ENCODE data around the gene LDLRAD4.
A peak's percentile ranks its signal among the peaks of the same experiment; 100 is the strongest.

LDLRAD4 gene

DNA sequence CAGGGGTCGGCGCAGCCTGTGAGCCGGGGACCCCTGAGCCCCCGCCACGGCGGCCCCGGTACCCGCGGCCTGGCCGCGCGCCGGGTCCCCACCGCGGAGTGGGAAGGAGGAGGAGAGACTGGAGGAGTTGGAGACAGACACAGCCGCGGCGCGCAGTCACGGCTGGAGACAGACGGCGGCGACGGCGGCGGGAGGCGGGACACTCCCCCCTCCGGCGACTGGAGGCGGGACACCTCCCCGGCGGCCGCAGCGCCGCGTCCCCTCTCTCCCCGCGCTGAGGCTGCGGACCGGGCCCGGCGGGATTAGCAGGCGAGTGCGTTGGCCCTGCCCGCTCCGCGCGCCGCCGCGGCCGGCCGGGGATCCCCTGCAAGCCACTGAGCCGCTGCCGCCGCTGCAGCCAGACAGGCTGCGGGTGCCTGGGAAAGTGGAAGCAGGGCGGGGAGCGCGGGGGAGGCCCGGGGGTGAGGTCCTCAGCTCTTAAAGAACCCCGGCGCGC lies 1.0 kb upstream of the LDLRAD4 start:
- peak overlapping the region in 1 of 2 donors; percentile 10 for H3K9ac ChIP-seq (ENCODE audit: low read depth in 1 of 2, low read length in 2 of 2)
- peak overlapping the region; percentile 57 to 65 for H3K4me3 ChIP-seq (ENCODE audit: low read depth in 1 of 2, low read length in 2 of 2)
- no peaks in the 10 kb centered on the region for H3K36me3 ChIP-seq (ENCODE audit: control insufficient read depth in 1 of 2, insufficient read depth in 2 of 2, low read length in 2 of 2)
- peaks cover 39 to 42% of the 10 kb centered on the region in 2 donors for H3K4me1 ChIP-seq (ENCODE audit: control insufficient read depth in 1 of 2, insufficient read depth in 2 of 2, low read length in 2 of 2)
- H3K27ac ChIP-seq (ENCODE audit: low read depth, low read length), result no peak overlapping the region
- H3K9me3 ChIP-seq (ENCODE audit: control insufficient read depth in 1 of 2, low read length in 2 of 2), result no peaks in the 10 kb centered on the region
- no peaks in the 10 kb centered on the region for H3K27me3 ChIP-seq (ENCODE audit: control insufficient read depth in 1 of 2, insufficient read depth in 2 of 2, low read length in 2 of 2)

DNA sequence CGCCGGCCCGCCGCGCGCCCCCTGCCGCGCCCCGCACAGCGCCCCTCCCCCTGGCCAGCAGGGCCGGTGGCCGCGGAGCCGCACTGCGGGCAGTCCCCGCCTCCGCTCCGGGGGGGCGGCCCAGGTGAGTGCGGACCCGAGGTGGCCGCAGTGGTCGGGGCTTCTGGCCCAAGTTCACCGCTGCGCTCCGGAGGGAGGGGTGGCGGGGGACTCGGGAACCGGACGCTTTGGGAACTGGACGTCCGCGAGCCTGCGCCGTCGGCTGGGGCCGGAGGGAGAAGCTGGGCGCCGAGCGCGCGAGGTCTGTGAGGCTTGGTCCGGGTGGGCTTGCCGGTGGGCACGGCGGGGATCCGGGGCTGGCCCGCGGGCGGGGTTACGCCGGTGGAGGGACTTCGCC lies 591 bp upstream of the LDLRAD4 start:
- peak overlapping the region; percentile 44 to 84 for H3K9ac ChIP-seq (ENCODE audit: low read depth in 1 of 2, low read length in 2 of 2)
- H3K27ac ChIP-seq (ENCODE audit: low read depth, low read length), result no peak overlapping the region
- H3K27me3 ChIP-seq (ENCODE audit: control insufficient read depth in 1 of 2, insufficient read depth in 2 of 2, low read length in 2 of 2), result no peaks in the 10 kb centered on the region
- H3K4me3 ChIP-seq (ENCODE audit: low read depth in 1 of 2, low read length in 2 of 2), result peak overlapping the region; percentile 65 to 68
- no peaks in the 10 kb centered on the region for H3K9me3 ChIP-seq (ENCODE audit: control insufficient read depth in 1 of 2, low read length in 2 of 2)
- no peaks in the 10 kb centered on the region for H3K36me3 ChIP-seq (ENCODE audit: control insufficient read depth in 1 of 2, insufficient read depth in 2 of 2, low read length in 2 of 2)
- peaks cover 43 to 47% of the 10 kb centered on the region in 2 donors for H3K4me1 ChIP-seq (ENCODE audit: control insufficient read depth in 1 of 2, insufficient read depth in 2 of 2, low read length in 2 of 2)

DNA sequence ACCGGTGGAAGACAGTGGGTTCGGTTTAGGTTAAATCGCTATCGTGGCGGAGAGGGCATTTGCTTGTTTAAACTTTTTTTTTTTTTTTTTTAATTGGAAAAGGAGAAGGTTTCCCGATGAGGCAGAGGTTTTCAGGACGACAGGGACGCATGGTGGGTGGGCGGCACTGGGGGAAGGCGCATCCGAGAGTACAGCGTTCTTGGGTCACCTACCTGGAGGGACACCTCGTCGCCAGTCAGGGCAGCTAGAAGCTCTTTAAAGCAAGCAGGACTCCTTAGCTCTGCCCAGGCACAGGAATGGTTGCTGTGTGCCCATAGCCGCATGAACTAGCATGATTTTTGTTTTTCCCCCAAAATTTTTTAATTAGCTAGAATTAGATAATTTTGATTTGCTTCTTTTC lies 437 bp downstream of the LDLRAD4 start:
- H3K27me3 ChIP-seq (ENCODE audit: control insufficient read depth in 1 of 2, insufficient read depth in 2 of 2, low read length in 2 of 2), result no peaks in the 10 kb centered on the region
- peaks cover 53 to 57% of the 10 kb centered on the region in 2 donors for H3K4me1 ChIP-seq (ENCODE audit: control insufficient read depth in 1 of 2, insufficient read depth in 2 of 2, low read length in 2 of 2)
- H3K36me3 ChIP-seq (ENCODE audit: control insufficient read depth in 1 of 2, insufficient read depth in 2 of 2, low read length in 2 of 2), result no peaks in the 10 kb centered on the region
- peak overlapping the region; percentile 44 to 84 for H3K9ac ChIP-seq (ENCODE audit: low read depth in 1 of 2, low read length in 2 of 2)
- H3K27ac ChIP-seq (ENCODE audit: low read depth, low read length), result no peak overlapping the region
- H3K4me3 ChIP-seq (ENCODE audit: low read depth in 1 of 2, low read length in 2 of 2), result peak overlapping the region; percentile 65 to 68
- H3K9me3 ChIP-seq (ENCODE audit: control insufficient read depth in 1 of 2, low read length in 2 of 2), result no peaks in the 10 kb centered on the region

DNA sequence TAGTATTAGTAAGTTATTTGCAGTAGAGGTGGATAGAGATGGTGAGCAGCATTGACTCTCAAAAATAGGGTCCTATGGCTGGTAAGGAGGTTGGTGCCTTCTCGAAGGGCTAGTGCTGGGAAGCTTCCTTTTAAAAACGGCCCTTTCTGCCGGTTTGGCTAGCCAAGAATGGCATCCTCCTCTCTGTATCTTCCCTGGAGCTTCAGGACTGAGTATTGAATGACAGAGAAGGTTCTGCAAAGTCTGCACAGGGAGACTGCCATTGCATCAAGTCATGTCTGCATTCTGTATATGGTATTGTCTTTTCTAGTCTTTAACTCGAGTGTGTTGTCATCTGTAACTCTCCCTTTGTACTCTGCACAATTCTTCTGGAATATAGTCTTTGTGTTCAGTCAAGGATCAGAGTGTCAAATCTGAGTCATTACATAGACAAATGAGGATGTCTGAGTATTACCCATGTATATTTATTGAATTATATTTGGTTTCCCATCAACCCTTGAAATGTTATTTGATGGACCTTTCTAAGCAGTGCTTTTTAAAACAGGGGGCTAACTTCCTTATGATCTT lies 1.1 kb downstream of the LDLRAD4 start:
- Histone ChIP-seq H3K4me1 (ENCODE audit: control insufficient read depth in 1 of 2, insufficient read depth in 2 of 2, low read length in 2 of 2) (peaks cover 55 to 60% of the 10 kb centered on the region in 2 donors), H3K4me3 (ENCODE audit: low read depth in 1 of 2, low read length in 2 of 2) (peak overlapping the region; percentile 65 to 68)

GRCh38 chr18:13220361-13220991 lies 1.9 kb downstream of the LDLRAD4 start:
- Histone ChIP-seq H3K9me3 (ENCODE audit: control insufficient read depth in 1 of 2, low read length in 2 of 2) (no peaks in the 10 kb centered on the region), H3K4me3 (ENCODE audit: low read depth in 1 of 2, low read length in 2 of 2) (peak overlapping the region; percentile 37 to 38), H3K27me3 (ENCODE audit: control insufficient read depth in 1 of 2, insufficient read depth in 2 of 2, low read length in 2 of 2) (no peaks in the 10 kb centered on the region), H3K36me3 (ENCODE audit: control insufficient read depth in 1 of 2, insufficient read depth in 2 of 2, low read length in 2 of 2) (no peaks in the 10 kb centered on the region), H3K4me1 (ENCODE audit: control insufficient read depth in 1 of 2, insufficient read depth in 2 of 2, low read length in 2 of 2) (peaks cover 55 to 60% of the 10 kb centered on the region in 2 donors), H3K9ac (ENCODE audit: low read depth in 1 of 2, low read length in 2 of 2) (peak overlapping the region in 1 of 2 donors; percentile 2), H3K27ac (ENCODE audit: low read depth, low read length) (no peak overlapping the region)

More for the DNA sequence above, 1.1 kb downstream of the LDLRAD4 start:
- Histone ChIP-seq H3K27ac (ENCODE audit: low read depth, low read length) (no peak overlapping the region), H3K9ac (ENCODE audit: low read depth in 1 of 2, low read length in 2 of 2) (peak overlapping the region; percentile 44 to 84), H3K27me3 (ENCODE audit: control insufficient read depth in 1 of 2, insufficient read depth in 2 of 2, low read length in 2 of 2) (no peaks in the 10 kb centered on the region), H3K9me3 (ENCODE audit: control insufficient read depth in 1 of 2, low read length in 2 of 2) (no peaks in the 10 kb centered on the region), H3K36me3 (ENCODE audit: control insufficient read depth in 1 of 2, insufficient read depth in 2 of 2, low read length in 2 of 2) (no peaks in the 10 kb centered on the region)

DNA sequence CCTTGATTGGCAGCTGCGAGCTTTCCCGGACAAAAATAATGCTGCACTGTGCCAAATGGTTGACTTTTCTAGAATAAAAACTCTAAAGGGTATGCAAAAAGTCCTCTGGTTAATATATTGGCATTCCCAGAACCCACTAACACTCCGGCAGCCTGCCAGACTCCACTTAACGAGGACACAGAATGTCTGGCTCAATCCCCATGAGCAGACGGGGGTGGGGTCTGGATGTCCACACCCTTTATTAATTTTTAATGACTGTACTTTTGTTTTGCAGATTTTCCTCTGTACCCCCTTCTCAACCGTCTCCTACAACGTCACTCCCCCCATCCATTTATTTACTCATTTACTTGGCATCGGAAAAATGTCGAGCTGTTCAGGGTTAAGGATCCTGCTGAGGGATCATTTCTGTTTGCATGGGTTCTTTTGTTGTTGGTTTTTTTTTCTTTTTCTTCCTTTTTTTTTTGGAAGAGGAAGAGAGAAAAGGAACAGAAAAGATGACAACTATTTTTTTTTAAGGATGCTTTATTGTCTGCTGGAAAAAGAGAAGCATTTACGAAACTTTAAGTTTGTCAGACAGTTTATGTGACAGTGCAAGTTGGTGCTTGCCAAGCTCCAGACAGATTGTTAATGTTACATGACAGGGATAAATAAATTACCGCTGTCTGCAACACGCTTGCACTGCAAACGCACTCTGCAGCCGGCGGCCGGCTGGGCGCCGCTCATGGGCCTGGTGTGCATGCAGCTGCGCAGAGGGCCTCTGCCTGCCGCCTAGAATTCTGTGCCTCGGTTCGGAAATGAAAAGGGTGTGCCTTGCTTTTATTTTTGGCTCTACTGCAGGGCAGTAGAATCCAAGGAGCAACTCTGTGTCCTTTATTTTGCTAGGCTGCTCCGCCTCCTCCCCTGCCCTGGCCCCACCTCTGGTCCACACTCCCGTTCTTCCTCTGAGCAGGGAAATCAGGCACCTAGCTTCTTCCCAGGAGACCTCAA lies 3.6 kb downstream of the LDLRAD4 start:
- Histone ChIP-seq H3K9me3 (ENCODE audit: control insufficient read depth in 1 of 2, low read length in 2 of 2) (no peaks in the 10 kb centered on the region), H3K9ac (ENCODE audit: low read depth in 1 of 2, low read length in 2 of 2) (peak overlapping the region in 1 of 2 donors; percentile 22), H3K4me1 (ENCODE audit: control insufficient read depth in 1 of 2, insufficient read depth in 2 of 2, low read length in 2 of 2) (peaks cover 48 to 51% of the 10 kb centered on the region in 2 donors), H3K27ac (ENCODE audit: low read depth, low read length) (peak overlapping the region; percentile 53), H3K4me3 (ENCODE audit: low read depth in 1 of 2, low read length in 2 of 2) (peak overlapping the region; percentile 22 to 45), H3K36me3 (ENCODE audit: control insufficient read depth in 1 of 2, insufficient read depth in 2 of 2, low read length in 2 of 2) (no peaks in the 10 kb centered on the region), H3K27me3 (ENCODE audit: control insufficient read depth in 1 of 2, insufficient read depth in 2 of 2, low read length in 2 of 2) (no peaks in the 10 kb centered on the region)

DNA sequence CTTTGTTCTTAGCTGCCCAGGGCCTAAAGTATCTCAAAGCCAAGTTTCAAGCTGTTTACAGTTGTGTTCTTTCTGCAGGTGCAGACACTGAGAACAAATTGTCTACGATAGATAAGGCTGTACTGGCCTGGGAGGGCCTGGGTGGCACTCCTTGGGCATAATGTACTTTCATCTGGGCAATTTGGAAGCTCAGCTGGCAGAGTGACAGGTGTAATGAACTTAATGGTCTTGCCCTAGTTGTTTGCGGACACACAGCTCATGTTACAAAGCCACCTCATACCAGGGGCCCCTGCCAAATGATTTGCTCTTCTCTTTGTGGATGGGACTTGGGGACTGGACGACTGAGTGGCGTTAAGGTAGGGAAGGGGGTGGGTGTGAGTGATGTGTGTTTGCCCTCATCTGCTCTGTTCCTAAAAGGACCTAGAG lies 4.3 kb downstream of the LDLRAD4 start:
- peak overlapping the region; percentile 41 to 45 for H3K4me3 ChIP-seq (ENCODE audit: low read depth in 1 of 2, low read length in 2 of 2)
- H3K9me3 ChIP-seq (ENCODE audit: control insufficient read depth in 1 of 2, low read length in 2 of 2), result no peaks in the 10 kb centered on the region
- H3K36me3 ChIP-seq (ENCODE audit: control insufficient read depth in 1 of 2, insufficient read depth in 2 of 2, low read length in 2 of 2), result peaks cover 0 to 3% of the 10 kb centered on the region in 2 donors
- H3K27ac ChIP-seq (ENCODE audit: low read depth, low read length), result no peak overlapping the region
- H3K27me3 ChIP-seq (ENCODE audit: control insufficient read depth in 1 of 2, insufficient read depth in 2 of 2, low read length in 2 of 2), result no peaks in the 10 kb centered on the region
- peak overlapping the region in 1 of 2 donors; percentile 11 for H3K9ac ChIP-seq (ENCODE audit: low read depth in 1 of 2, low read length in 2 of 2)
- H3K4me1 ChIP-seq (ENCODE audit: control insufficient read depth in 1 of 2, insufficient read depth in 2 of 2, low read length in 2 of 2), result peaks cover 48 to 51% of the 10 kb centered on the region in 2 donors

- H3K27ac ChIP-seq (ENCODE audit: low read depth, low read length), result no peak overlapping the region
- peaks cover 0 to 3% of the 10 kb centered on the region in 2 donors for H3K36me3 ChIP-seq (ENCODE audit: control insufficient read depth in 1 of 2, insufficient read depth in 2 of 2, low read length in 2 of 2)
- H3K4me3 ChIP-seq (ENCODE audit: low read depth in 1 of 2, low read length in 2 of 2), result peak overlapping the region; percentile 13 to 41
- H3K4me1 ChIP-seq (ENCODE audit: control insufficient read depth in 1 of 2, insufficient read depth in 2 of 2, low read length in 2 of 2), result peaks cover 48 to 51% of the 10 kb centered on the region in 2 donors
- H3K9ac ChIP-seq (ENCODE audit: low read depth in 1 of 2, low read length in 2 of 2), result peak overlapping the region in 1 of 2 donors; percentile 11
- H3K27me3 ChIP-seq (ENCODE audit: control insufficient read depth in 1 of 2, insufficient read depth in 2 of 2, low read length in 2 of 2), result no peaks in the 10 kb centered on the region
- no peaks in the 10 kb centered on the region for H3K9me3 ChIP-seq (ENCODE audit: control insufficient read depth in 1 of 2, low read length in 2 of 2)
These were observed 5.0 kb downstream of the LDLRAD4 start for GRCh38 chr18:13223311-13224143.

DNA sequence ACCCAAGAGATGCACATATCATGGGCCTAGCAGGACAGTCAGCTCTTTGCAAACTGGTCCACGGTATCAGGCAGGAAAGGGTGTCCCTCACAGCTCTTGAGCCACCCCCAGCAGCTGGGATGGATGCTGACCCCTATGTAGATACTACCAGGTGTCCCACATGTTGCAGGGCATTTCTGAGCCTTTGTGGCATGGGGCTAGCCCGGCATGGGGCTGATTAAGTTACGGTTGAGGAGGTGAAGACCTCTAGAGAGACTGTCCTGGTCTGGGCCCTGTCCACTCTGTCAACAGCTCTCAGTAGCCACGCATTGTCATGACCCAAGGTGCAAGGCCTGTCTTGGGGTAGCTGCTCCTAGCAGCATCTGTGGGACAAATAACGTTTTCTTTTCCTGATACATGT lies 6.7 kb downstream of the LDLRAD4 start:
- peaks cover 0 to 3% of the 10 kb centered on the region in 2 donors for H3K36me3 ChIP-seq (ENCODE audit: control insufficient read depth in 1 of 2, insufficient read depth in 2 of 2, low read length in 2 of 2)
- H3K4me1 ChIP-seq (ENCODE audit: control insufficient read depth in 1 of 2, insufficient read depth in 2 of 2, low read length in 2 of 2), result peaks cover 39 to 40% of the 10 kb centered on the region in 2 donors
- no peak overlapping the region for H3K9ac ChIP-seq (ENCODE audit: low read depth in 1 of 2, low read length in 2 of 2)
- no peaks in the 10 kb centered on the region for H3K9me3 ChIP-seq (ENCODE audit: control insufficient read depth in 1 of 2, low read length in 2 of 2)
- H3K4me3 ChIP-seq (ENCODE audit: low read depth in 1 of 2, low read length in 2 of 2), result no peak overlapping the region
- no peaks in the 10 kb centered on the region for H3K27me3 ChIP-seq (ENCODE audit: control insufficient read depth in 1 of 2, insufficient read depth in 2 of 2, low read length in 2 of 2)
- no peak overlapping the region for H3K27ac ChIP-seq (ENCODE audit: low read depth, low read length)

Measured in duodenal mucosa (tissue), 2 donors.